ENCODE measurements around the gene ABHD17A. TPM values are rescaled to one million over a fixed set of nuclear protein-coding genes. Genes with fewer than 3 reads are reported as not detected.
A peak's percentile ranks its signal among the peaks of the same experiment; 100 is the strongest.
"Not testable (repeated sequence)": the region's sequence is repeated elsewhere in the genome, so short reads cannot be mapped to it uniquely, and the experiment has no call there.

Gene ABHD17A
- total and polyA plus RNA-seq, 2 donors = 90.4 to 97.4 TPM

DNA sequence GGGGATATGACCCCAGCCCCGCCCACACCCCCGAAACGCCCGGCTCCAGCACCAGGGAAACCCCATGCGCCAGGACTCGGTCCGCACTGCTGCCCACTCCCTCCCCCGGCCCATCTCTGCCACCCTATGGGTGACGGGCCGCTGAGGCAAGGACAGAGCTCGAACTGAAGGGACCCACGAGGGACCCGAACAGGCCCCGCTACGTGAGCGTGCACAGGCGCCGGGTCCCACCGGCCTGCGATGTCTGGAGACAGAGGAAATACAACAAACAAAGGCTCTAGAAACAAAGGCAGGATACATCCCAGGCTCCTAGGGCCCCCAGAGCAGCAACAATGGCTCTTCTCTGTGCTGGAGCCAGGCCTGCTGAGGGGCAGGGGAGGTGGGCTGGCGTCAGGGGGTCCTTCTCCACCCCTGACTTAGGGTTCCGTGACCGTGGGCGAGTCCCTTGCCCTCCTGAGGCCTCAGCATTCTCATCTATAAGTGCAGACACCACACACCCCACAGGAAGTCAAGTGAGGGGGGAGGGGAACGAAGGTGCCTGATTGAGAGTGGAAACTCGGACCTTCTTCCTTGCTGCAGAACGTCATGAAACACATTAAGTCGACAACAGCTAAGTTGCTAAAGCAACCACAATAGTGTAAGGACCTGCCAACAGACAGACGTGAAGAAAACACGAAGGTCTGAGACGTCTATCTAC is 3.1 kb downstream of the ABHD17A start:
- peak in 2 of 9 donors; percentile 74 to 86 for DNase-seq (ENCODE audit: low read depth in 6 of 9, low spot score in 9 of 9)
- Histone ChIP-seq H3K27me3 (ENCODE audit: control insufficient read depth in 2 of 2, insufficient read depth in 1 of 2, low read length in 1 of 2) (no peaks in the 10 kb centered on the region), H3K36me3 (ENCODE audit: control insufficient read depth in 2 of 2, insufficient read depth in 2 of 2, low read length in 1 of 2) (peaks cover 12 to 13% of the 10 kb centered on the region in 2 donors), H3K4me1 (ENCODE audit: control insufficient read depth in 2 of 2, insufficient read depth in 2 of 2, low read length in 2 of 2) (peaks cover 21 to 45% of the 10 kb centered on the region in 2 donors), H3K4me3 (ENCODE audit: low read length in 2 of 2) (peak overlapping the region; percentile 37 to 98), H3K27ac (ENCODE audit: low read depth in 1 of 2, low read length in 1 of 2) (peak overlapping the region; percentile 89 to 92), H3K9me3 (ENCODE audit: control insufficient read depth in 2 of 2, insufficient read depth in 1 of 2, low read length in 1 of 2) (peaks cover 0 to 6% of the 10 kb centered on the region in 2 donors)
- WGBS = 79% methylated on average over 31 of the region's 31 CpGs

DNA sequence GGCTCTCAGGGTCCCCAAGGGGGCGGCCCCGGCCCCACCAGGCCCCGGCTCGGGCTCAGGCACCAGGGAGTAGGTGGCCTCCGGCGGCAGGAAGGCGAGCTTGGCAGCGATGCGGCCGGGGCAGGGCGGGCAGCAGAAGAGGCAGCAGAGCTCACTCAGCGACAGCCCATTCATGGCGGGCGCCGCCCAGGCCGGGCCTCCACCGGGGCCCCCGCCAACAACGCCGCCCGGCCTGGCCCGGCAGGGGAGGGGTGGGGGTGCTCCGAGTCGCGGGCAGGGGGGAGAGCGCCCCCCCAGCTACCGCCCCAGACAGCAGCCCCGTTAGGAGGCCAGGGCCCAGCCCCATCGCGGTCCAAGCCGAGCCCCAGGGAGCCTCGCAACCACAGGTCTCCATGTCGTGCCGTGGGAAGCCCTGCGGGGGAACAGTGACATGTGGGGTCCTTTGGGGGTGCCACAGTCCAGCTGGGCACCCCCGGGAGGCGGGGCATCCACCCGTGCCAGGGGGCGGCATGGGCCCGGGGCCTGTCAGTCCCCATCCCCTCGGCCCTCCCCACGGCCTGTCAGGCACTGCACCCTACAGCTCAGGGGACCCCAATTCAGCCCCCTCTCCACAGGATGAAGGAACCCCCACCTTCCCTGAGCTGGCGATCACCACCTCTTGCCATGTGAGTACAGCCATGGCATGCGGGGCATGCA is 3.8 kb downstream of the ABHD17A start:
- WGBS = 96% methylated on average over 43 of the region's 44 CpGs
- peaks cover 12 to 13% of the 10 kb centered on the region in 2 donors for H3K36me3 ChIP-seq (ENCODE audit: control insufficient read depth in 2 of 2, insufficient read depth in 2 of 2, low read length in 1 of 2)
- H3K4me1 ChIP-seq (ENCODE audit: control insufficient read depth in 2 of 2, insufficient read depth in 2 of 2, low read length in 2 of 2) = peaks cover 23 to 43% of the 10 kb centered on the region in 2 donors
- H3K27ac ChIP-seq (ENCODE audit: low read depth in 1 of 2, low read length in 1 of 2) = peak overlapping the region; percentile 89 to 92
- DNase-seq (ENCODE audit: low read depth in 6 of 9, low spot score in 9 of 9); H3K9me3 ChIP-seq (ENCODE audit: control insufficient read depth in 2 of 2, insufficient read depth in 1 of 2, low read length in 1 of 2); H3K27me3 ChIP-seq (ENCODE audit: control insufficient read depth in 2 of 2, insufficient read depth in 1 of 2, low read length in 1 of 2): not testable (repeated sequence)
- H3K4me3 ChIP-seq (ENCODE audit: low read length in 2 of 2) = peak overlapping the region; percentile 37 to 98

DNA sequence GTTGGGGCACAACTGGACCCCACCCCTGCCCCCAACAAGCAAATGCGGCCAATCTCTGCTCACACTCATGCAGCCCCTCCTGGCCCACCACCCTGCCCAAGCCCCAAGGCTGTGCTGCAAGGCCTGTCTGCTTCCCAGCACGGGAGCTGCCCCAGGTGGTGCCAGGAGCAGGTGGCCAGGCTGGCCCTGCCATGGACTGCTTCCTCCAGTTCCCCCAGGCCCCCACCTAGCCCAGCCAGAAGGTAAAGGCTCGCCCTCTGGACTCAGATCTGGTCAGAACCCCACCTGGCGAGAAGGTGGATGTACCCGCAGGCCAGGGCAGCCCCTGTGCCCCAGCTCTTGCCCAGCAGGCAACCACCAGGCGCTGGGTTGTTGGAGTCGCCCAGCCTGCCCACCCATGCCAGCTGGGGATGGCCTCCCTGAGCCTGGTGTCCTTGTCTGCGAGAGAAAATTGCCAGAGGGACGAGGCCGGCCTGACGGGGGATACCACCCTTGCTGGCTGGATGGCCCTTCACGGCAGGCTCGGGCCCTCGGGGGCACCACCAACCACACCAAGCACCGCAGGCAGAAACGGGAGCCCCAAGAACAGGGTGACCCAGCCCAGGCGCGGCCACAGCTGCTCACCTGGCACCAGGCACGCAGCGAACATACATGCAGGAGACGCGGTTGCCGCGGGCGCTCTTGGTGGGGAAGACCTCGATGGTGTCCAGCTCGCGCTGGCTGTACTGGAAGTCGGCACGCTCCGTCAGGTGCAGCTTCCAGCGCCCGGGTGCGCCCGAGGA is 4.5 kb downstream of the ABHD17A start:
- H3K27ac ChIP-seq (ENCODE audit: low read depth in 1 of 2, low read length in 1 of 2) = no peak overlapping the region
- no peak for DNase-seq (ENCODE audit: low read depth in 6 of 9, low spot score in 9 of 9)
- WGBS = 98% methylated on average over 35 of the region's 35 CpGs
- H3K9me3 ChIP-seq (ENCODE audit: control insufficient read depth in 2 of 2, insufficient read depth in 1 of 2, low read length in 1 of 2) = peaks cover 0 to 11% of the 10 kb centered on the region in 2 donors
- peaks cover 27 to 45% of the 10 kb centered on the region in 2 donors for H3K4me1 ChIP-seq (ENCODE audit: control insufficient read depth in 2 of 2, insufficient read depth in 2 of 2, low read length in 2 of 2)
- H3K27me3 ChIP-seq (ENCODE audit: control insufficient read depth in 2 of 2, insufficient read depth in 1 of 2, low read length in 1 of 2) = no peaks in the 10 kb centered on the region
- peaks cover 12 to 13% of the 10 kb centered on the region in 2 donors for H3K36me3 ChIP-seq (ENCODE audit: control insufficient read depth in 2 of 2, insufficient read depth in 2 of 2, low read length in 1 of 2)
- no peak overlapping the region for H3K4me3 ChIP-seq (ENCODE audit: low read length in 2 of 2)

DNA sequence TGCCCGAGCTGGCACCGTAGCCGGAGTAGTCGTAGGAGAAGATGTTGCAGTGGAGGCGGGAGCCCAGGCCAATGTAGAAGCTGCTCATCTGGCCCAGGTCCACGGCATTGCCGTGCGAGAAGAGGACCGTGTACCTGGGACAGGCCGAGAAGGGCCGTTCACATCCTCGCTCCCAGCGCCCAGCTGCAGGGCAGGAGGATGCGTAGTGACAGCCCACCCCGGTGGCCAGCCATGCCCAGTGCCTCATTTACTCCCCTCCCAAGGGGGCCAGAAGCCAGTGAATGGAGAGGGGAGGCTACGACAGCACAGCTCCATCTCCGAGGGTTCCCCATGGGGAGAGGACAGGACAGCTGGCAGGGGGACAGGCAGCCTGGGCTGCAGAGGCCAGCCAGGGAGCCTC is 5.3 kb downstream of the ABHD17A start:
- not testable (repeated sequence) for H3K4me3 ChIP-seq (ENCODE audit: low read length in 2 of 2); DNase-seq (ENCODE audit: low read depth in 6 of 9, low spot score in 9 of 9); H3K27me3 ChIP-seq (ENCODE audit: control insufficient read depth in 2 of 2, insufficient read depth in 1 of 2, low read length in 1 of 2)
- Histone ChIP-seq H3K27ac (ENCODE audit: low read depth in 1 of 2, low read length in 1 of 2) (peak overlapping the region in 1 of 2 donors; percentile 31), H3K36me3 (ENCODE audit: control insufficient read depth in 2 of 2, insufficient read depth in 2 of 2, low read length in 1 of 2) (peaks cover 12 to 13% of the 10 kb centered on the region in 2 donors), H3K4me1 (ENCODE audit: control insufficient read depth in 2 of 2, insufficient read depth in 2 of 2, low read length in 2 of 2) (peaks cover 27 to 42% of the 10 kb centered on the region in 2 donors), H3K9me3 (ENCODE audit: control insufficient read depth in 2 of 2, insufficient read depth in 1 of 2, low read length in 1 of 2) (peaks cover 0 to 10% of the 10 kb centered on the region in 2 donors)
- 97% methylated on average over 15 of the region's 17 CpGs for WGBS

DNA sequence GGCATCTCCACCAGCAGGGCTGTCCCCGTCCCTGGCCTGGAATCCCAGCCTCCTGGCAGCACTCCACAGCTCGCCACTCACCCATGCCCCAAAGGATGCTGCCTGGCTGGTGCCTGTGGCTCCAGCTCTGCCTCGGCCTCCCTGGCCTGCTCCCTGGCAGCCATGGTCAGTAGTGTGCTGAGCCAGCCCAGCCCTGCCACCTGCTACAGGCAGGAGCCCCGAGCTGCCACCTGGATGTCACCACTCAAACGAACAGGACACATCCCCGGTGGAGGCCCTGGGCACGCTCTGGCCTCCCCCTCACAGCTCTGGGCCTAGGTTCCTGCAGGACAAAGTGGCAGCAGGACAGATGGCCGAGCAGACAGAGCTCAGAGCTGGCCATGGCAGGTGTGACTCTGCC is 6.7 kb downstream of the ABHD17A start:
- Histone ChIP-seq H3K9me3 (ENCODE audit: control insufficient read depth in 2 of 2, insufficient read depth in 1 of 2, low read length in 1 of 2) (peaks cover 0 to 10% of the 10 kb centered on the region in 2 donors), H3K27ac (ENCODE audit: low read depth in 1 of 2, low read length in 1 of 2) (peak overlapping the region in 1 of 2 donors; percentile 31), H3K36me3 (ENCODE audit: control insufficient read depth in 2 of 2, insufficient read depth in 2 of 2, low read length in 1 of 2) (peaks cover 14 to 15% of the 10 kb centered on the region in 2 donors), H3K4me1 (ENCODE audit: control insufficient read depth in 2 of 2, insufficient read depth in 2 of 2, low read length in 2 of 2) (peaks cover 25 to 37% of the 10 kb centered on the region in 2 donors)
- DNase-seq (ENCODE audit: low read depth in 6 of 9, low spot score in 9 of 9); H3K4me3 ChIP-seq (ENCODE audit: low read length in 2 of 2); H3K27me3 ChIP-seq (ENCODE audit: control insufficient read depth in 2 of 2, insufficient read depth in 1 of 2, low read length in 1 of 2): not testable (repeated sequence)
- 94% methylated on average over 8 of the region's 8 CpGs for WGBS

DNA sequence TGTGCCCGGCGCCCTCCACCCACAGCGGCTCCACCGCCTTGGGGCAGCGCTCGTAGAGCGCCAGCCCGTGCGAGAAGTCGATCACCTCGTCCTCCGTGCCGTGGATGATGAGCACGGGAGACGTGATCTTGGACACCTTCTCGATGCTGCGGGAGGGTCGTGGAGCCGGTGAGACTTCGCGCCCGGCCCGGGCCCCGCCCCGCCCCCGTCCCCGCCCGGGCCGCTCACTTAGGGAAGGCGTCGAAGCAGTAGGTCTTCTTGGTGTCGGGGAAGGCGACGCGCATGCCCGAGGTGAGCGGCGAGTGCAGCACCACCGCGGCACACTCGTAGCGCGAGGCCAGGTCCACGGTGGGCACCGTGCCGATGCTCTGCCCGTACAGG is 8.0 kb downstream of the ABHD17A start:
- not testable (repeated sequence) for DNase-seq (ENCODE audit: low read depth in 6 of 9, low spot score in 9 of 9); H3K4me3 ChIP-seq (ENCODE audit: low read length in 2 of 2); H3K27ac ChIP-seq (ENCODE audit: low read depth in 1 of 2, low read length in 1 of 2); H3K27me3 ChIP-seq (ENCODE audit: control insufficient read depth in 2 of 2, insufficient read depth in 1 of 2, low read length in 1 of 2)
- H3K36me3 ChIP-seq (ENCODE audit: control insufficient read depth in 2 of 2, insufficient read depth in 2 of 2, low read length in 1 of 2) = peaks cover 26 to 28% of the 10 kb centered on the region in 2 donors
- WGBS = 90% methylated on average over 35 of the region's 47 CpGs
- peaks cover 0 to 10% of the 10 kb centered on the region in 2 donors for H3K9me3 ChIP-seq (ENCODE audit: control insufficient read depth in 2 of 2, insufficient read depth in 1 of 2, low read length in 1 of 2)
- peaks cover 22 to 35% of the 10 kb centered on the region in 2 donors for H3K4me1 ChIP-seq (ENCODE audit: control insufficient read depth in 2 of 2, insufficient read depth in 2 of 2, low read length in 2 of 2)

DNA sequence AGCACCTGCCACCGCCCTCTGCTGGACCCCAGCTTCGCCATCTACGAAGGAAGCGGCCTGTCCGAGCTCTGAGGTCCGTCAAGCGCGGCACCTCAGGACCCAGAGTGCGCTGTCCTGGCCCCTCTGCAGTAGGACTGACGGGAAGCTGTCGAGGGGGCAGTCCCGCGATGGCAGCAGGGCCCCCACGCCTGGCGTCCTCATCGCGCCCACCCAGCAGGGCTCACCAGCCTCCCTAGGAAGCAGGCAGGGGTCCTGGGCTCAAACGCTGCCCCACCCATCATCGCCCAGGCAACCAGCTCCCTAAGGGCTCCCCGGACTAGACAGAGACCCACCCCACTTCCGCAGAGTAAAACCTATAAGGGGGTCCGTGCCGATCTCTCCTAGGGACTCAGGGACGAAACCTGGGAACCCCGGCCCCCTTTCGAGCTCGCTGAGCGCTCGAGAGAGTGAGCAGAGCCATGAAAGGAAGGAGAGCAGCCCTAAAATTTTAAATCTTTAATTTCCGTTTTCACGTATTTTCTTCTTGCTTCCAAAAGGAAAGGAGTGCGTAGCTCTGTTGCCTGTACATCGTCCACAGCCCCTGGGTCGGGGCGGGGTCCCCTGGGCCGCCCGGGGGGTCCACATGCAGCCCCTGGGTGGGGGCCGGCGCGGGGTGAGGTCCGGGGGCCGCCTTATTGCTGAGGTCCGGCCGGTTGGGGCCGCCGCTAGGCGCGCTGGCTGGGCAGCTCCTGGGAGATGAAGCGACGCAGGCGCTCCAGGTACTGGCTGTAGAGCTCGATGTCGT is 8.6 kb downstream of the ABHD17A start:
- Histone ChIP-seq H3K27ac (ENCODE audit: low read depth in 1 of 2, low read length in 1 of 2) (peak overlapping the region; percentile 33 to 86), H3K9me3 (ENCODE audit: control insufficient read depth in 2 of 2, insufficient read depth in 1 of 2, low read length in 1 of 2) (peaks cover 0 to 10% of the 10 kb centered on the region in 2 donors), H3K36me3 (ENCODE audit: control insufficient read depth in 2 of 2, insufficient read depth in 2 of 2, low read length in 1 of 2) (peaks cover 28 to 29% of the 10 kb centered on the region in 2 donors), H3K4me1 (ENCODE audit: control insufficient read depth in 2 of 2, insufficient read depth in 2 of 2, low read length in 2 of 2) (peaks cover 18 to 29% of the 10 kb centered on the region in 2 donors), H3K4me3 (ENCODE audit: low read length in 2 of 2) (peak overlapping the region; percentile 94 to 97)
- WGBS = 54% methylated on average over 48 of the region's 53 CpGs
- DNase-seq (ENCODE audit: low read depth in 6 of 9, low spot score in 9 of 9); H3K27me3 ChIP-seq (ENCODE audit: control insufficient read depth in 2 of 2, insufficient read depth in 1 of 2, low read length in 1 of 2): not testable (repeated sequence)

DNA sequence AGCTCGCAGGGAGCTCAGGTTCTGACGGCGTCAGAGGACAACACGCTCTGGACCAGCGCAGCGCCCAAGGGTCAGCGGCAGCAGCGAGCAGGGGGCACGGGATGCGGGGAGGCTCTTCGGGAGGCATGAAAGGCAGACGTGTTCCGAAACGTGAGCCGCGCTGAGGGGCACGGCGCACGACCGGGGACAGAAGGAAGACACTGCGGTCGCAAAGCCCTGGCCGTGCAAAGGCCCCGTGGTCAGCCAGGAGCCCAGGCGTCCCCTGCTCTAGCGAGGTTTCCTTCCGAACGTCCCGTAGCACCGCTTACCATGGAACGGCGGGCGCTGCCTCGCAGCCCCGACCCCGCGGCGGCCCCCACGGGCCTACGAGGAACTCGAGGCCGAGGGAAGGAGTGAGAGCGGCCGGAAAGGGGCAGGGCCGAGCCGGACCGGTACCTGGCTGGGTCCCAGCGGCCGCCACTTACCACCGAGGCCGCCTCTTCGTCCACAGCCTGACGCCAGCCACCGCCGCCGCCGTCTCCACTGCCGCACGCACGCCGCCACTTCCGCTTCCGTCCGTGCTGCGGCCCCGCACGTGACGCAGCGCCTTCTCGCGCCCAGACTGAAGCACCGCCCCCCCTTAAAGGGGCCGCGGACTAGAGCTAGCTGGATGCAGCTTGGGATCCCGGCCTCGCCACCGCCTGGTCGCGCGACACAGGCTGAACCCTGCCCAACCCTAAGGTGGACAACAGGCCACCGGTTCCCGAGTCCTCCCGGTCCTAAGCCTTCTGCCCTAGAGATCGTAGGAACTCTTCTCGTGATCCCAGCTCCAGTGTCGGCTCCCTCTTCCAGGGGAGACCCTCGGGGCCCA is 9.4 kb downstream of the ABHD17A start:
- DNase-seq (ENCODE audit: low read depth in 6 of 9, low spot score in 9 of 9) = peak in 5 of 9 donors; percentile 83 to 94 (median 88)
- Histone ChIP-seq H3K36me3 (ENCODE audit: control insufficient read depth in 2 of 2, insufficient read depth in 2 of 2, low read length in 1 of 2) (peaks cover 33 to 34% of the 10 kb centered on the region in 2 donors), H3K4me1 (ENCODE audit: control insufficient read depth in 2 of 2, insufficient read depth in 2 of 2, low read length in 2 of 2) (peaks cover 18 to 28% of the 10 kb centered on the region in 2 donors), H3K27me3 (ENCODE audit: control insufficient read depth in 2 of 2, insufficient read depth in 1 of 2, low read length in 1 of 2) (no peaks in the 10 kb centered on the region), H3K27ac (ENCODE audit: low read depth in 1 of 2, low read length in 1 of 2) (peak overlapping the region; percentile 81 to 96), H3K4me3 (ENCODE audit: low read length in 2 of 2) (peak overlapping the region; percentile 94 to 97), H3K9me3 (ENCODE audit: control insufficient read depth in 2 of 2, insufficient read depth in 1 of 2, low read length in 1 of 2) (peaks cover 0 to 10% of the 10 kb centered on the region in 2 donors)
- under 1% methylated on average over 87 of the region's 87 CpGs for WGBS
